Raji (cell line): ENCODE results near the gene MTA2.
A peak's percentile ranks its signal among the peaks of the same experiment; 100 is the strongest.

Source experiments
- POLR2A ChIP-seq: IDR thresholded peaks from 2 replicates; pipeline ENCODE4 v1.6.1; 2011; ENCODE audit warnings: low read depth, low read length, control low read depth; ENCODE audit not compliant: insufficient read depth

The MTA2 gene

GRCh38 chr11:62621027-62621566 is 19.4 kb upstream of the MTA2 start:
- no peak for TF ChIP-seq POLR2A

GRCh38 chr11:62615521-62615920 is 13.9 kb upstream of the MTA2 start:
- TF ChIP-seq POLR2A, result no peak

- TF ChIP-seq POLR2A, result no peak
These were observed 12.6 kb upstream of the MTA2 start for GRCh38 chr11:62614275-62614674.

- peak; percentile 13; the same call in 1 of the 2 replicates for TF ChIP-seq POLR2A
These were observed 11.7 kb upstream of the MTA2 start for GRCh38 chr11:62613291-62613778.

GRCh38 chr11:62612366-62613290 is 11.0 kb upstream of the MTA2 start, which contains the start of the genes EML3 and ROM1:
EML3 (minus strand) TSS chr11:62612775; CDS start chr11:62612457, 318 bp downstream.
ROM1 (plus strand) TSS chr11:62613257; CDS start chr11:62613282, 25 bp downstream.
- no peak; the same call in 1 of the 2 replicates for TF ChIP-seq POLR2A

DNA sequence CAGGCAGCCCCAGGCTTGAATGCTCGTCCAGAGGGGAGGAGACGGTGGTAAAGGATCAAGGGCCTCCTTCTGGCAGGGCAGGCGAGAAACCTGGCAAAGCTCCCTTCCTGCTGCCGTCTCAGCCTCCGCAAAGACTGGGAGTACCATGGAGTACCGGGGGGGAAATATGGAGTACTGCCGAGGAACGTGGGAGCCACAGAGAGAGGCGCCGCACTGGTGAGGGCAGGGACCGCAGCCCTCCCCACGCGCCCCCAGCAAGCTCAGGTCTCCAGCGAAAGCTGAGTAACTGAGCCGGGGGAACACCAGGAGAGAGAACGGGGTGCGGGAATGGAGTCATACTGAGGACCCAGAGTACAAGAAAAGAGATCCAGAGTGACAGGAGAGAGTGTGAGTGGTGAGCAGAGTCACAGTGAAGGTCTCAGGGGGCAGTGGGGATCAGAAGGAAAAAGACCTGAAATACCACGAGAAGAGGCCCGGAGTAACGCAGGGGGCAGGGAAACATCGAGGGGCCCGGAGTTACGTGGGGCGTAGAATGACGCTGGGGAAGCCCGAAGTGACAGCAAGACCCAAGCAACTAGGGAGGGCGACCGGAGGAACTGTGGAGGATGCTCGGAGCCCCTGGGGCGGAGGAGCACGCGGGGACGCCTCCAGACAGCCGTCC is 10.2 kb upstream of the MTA2 start:
- TF ChIP-seq POLR2A, result no peak; the same call in none of the 2 replicates

- TF ChIP-seq POLR2A, result no peak
These were observed 9.4 kb upstream of the MTA2 start for GRCh38 chr11:62610814-62611704.

DNA sequence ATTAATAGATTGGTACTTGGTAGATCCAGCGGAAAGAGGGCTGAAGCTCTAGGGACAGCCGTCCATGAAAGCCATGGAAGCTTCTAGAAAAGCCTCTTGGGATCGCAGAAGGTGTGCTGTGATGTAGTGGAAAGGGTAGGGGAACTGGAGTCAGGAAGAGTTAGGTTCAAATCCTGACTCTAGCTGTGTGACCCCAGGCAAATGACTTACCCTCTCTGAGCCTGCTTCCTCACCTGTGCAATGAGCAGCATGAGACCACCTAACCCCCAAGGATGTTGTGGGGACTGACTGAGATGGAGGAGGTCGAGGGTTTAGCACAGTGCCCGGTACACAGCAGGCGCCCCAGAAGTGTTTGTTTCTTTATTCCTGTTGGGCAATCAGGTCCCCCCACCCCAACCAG is 8.7 kb upstream of the MTA2 start:
- TF ChIP-seq POLR2A, result no peak

DNA sequence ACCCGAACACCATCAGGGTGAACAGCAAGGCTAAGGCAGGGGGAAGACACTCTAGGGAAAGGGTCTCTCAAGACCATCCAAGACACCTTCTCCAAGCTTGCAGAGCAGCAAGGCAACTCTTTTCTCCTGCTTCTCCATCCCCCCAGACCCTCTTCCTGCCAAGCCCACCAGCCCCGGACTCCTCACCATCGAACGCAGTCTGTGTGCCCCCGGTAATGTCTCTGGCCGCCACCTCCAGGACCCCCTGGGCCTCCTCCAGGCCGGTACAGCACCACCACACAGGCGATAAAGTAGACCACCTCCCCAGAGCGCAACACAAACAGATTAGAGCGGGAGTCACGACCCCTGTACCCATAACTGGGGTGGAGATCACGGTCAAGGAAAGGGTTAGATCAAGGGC is 7.1 kb upstream of the MTA2 start:
- TF ChIP-seq POLR2A, result no peak

GRCh38 chr11:62607714-62608113 is 6.0 kb upstream of the MTA2 start:
- no peak for TF ChIP-seq POLR2A

DNA sequence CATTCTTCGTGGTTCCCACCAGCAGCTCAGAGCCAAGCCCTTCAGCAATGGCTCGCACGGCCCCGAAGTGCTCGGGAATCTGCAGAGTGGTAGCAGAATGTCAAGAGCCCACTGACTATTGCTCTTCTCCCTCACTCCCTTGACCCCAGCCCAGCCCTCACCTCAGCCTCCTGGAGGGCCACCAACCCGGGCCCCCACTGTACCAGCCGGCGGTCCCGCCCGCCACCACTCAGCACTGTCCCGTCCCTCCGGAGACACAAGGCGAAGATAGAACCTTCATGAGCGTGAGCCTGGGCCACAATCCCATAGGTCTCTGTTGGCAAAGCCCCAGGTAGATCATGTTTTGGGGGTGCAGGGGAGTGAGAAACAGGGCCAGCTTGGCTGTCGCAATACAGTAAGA is 4.2 kb upstream of the MTA2 start:
- TF ChIP-seq POLR2A, result no peak

DNA sequence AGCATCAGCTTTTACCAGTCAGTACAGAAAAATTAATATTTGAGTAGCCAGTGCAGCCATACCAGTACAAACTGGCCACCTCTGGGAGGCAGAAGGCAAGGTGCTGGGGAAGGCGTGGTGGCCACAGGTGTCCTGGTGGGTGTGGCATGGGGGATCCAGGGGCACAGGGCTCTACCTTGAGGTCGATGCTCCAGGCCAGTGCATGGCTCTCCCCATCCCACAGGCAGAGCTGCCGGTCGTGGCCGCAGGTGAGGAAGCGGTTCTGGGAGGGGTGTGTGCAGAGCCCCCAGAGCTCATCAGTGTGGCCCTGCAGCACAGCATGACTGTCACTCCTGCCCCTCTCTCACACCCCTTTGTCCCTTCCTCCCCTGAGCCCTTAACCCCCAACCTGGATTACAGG is 3.8 kb upstream of the MTA2 start:
- no peak for TF ChIP-seq POLR2A

DNA sequence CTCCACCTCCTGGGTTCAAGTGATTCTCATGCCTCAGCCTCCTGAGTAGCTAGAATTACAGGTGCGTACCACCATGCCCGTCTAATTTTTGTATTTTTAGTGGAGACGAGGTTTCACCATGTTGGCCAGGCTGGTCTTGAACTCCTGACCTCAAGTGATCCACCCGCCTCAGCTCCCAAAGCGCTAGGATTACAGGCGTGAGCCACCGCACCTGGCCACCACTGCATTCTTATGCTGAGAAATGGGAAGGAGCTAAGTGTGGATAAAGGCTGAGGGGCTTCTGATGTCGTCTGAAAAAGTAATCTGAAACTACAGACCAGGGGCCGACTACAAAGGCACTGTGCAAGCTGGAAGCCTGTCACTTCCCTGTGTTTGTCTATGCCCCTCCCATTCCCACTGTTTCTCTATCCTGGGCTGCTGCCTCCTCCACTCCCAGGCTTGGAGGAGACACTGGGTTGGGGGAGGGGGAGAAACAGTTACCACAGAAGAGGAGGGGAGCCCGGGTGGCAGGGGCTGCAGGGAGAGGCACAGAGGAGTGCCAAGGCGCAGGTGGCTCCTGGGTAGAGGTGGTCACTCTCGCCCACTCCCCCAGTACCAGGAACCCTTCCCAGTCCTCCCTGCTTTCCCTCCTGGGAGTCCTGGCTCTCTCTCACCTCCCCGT is 2.9 kb upstream of the MTA2 start:
- no peak for TF ChIP-seq POLR2A

DNA sequence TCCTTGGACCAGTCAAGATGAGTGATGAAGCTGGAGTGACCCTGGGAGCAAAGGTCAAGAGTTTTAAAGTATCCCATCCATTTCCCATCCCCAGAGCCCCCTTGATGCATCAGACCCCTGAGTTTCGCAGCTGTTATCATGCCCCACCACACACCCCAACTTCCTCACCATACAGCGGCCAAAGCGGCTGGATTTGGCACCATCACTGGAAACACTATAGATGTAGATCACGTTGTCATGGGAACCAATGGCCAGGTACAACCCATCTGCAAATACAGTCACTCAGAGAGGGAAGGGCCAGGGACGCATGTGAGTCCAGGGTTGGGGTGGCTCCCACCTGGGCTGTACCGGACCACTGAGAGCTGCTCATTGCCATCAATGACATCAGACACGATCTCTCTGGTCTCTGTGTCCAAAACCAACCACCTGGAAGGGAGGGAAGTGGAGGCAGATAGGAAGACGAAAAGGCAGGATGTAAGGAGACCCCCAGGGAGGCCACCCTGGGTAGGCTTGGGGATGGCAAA is 2.2 kb upstream of the MTA2 start:
- no peak for TF ChIP-seq POLR2A
